ENCODE data around the gene INSRR.

DNA sequence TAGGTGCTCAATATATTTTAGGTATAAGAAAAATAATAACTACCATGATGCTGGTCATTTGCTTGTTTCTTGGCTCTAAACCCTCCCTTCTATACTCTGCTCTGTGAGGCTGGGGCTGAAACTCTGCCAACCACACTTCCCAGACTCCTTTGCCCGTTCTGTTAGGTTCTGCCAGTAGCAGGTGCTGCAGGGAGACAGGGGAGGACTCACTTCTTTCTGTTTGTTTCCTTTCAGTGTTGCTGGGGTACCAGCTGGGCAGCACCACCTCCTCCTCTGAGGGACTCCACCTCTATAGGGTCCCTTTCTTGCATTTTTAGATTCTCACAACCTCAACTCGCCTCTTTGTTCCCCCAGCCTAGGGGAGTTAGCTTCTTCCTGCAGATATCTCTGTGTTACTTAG lies 25.3 kb downstream of the INSRR start:
- no peak for TF ChIP-seq EP300 (IDR thresholded peaks at IDR 0.05)
- no peak for TF ChIP-seq CTCF (IDR thresholded peaks at IDR 0.05)
- no peak for TF ChIP-seq POLR2A (IDR thresholded peaks at IDR 0.05)
- TF ChIP-seq POLR2AphosphoS5 (IDR thresholded peaks at IDR 0.05): no peak

All from gastroesophageal sphincter (tissue), 3 donors.